Inflammatory macrophage (primary cell): ENCODE data around the gene PPAT.
"Not testable (repeated sequence)": the region's sequence is repeated elsewhere in the genome, so short reads cannot be mapped to it uniquely, and the experiment has no call there.

ENCODE experiments used
- DNase-seq, 2 donors: peaks; one replicate each; pipeline ENCODE4 v3.0.0-alpha.2; 2020 to 2022
- total RNA-seq, 18 experiments: gene quantifications; one replicate each; lab custom pipeline; 2026; ENCODE audit warnings: mixed read lengths in 6 of 18, inconsistent platforms in 2 of 18; lab: John Stamatoyannopoulos, UW

Gene PPAT
- total RNA-seq, result 2.5 to 31.7 (median 16.9) reads per million in 18 experiments

DNA sequence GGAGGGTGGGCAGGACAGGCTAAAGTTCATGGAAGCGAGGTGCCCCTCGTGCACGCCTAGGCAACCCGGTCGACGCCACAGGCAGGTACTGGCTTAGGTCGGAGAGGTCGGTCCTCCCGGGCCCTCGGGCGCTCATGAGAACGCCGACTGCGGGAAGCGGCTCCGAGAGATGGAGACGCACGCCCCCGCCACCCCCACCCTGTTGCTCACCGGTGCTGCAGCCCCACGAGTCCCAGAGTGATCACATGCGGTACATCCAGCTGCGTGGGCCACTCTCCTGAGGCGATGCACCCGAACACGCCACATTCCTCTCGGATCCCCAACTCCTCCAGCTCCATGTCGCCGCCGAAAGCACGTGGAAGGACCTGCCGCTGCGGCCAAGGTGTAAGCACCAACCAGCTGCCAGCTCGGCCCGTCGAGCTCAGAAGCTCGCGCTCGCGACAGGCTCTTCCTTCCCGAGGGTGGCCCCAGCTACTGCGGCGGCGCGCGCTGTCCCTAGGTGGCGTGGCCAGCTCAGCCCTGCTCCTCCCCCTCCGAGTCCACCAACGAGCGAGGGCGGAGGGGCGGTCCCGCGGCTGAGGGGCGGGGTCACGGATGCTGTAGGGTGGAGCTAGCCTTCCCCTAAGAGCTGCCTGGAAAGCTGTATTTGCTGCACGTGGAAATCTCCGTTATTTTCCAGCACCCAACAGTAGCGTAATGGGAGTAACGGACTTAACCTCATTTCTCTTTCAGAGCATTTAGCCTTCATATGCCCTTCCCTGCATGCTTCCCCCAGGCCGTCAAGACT lies at the start of gene PPAT:
PPAT (minus strand) TSS at position 476 of the 787 bp plus-strand sequence; CDS start at position 338, 138 bp downstream.
- peak; percentile 98 for DNase-seq

- DNase-seq, result no peak
These were observed 45.3 kb upstream of the PPAT start for GRCh38 chr4:56480691-56481090.

DNA sequence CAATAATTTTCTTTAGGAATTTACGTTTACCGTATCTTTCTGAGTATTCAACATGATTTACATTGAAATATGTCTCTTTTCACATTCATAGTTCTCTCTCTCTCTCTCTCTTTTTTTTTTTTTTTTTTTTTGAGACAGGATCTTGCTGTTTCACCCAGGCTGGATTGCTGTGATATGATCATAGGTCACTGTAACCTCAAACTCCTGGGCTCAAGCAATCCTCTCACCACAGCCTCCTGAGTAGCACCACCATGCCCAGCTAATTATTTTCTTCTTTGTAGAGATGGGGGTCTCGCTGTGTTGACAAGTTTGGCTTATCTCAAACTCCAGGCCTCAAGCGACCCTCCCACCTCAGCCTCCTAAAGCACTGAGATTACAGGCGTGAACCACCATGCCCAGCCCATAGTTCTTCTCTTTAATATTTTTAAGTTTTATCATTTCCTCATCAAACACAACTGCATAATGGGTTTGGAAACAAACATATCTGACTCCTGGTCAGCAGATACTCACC lies 41.8 kb upstream of the PPAT start:
- DNase-seq, result no peak

DNA sequence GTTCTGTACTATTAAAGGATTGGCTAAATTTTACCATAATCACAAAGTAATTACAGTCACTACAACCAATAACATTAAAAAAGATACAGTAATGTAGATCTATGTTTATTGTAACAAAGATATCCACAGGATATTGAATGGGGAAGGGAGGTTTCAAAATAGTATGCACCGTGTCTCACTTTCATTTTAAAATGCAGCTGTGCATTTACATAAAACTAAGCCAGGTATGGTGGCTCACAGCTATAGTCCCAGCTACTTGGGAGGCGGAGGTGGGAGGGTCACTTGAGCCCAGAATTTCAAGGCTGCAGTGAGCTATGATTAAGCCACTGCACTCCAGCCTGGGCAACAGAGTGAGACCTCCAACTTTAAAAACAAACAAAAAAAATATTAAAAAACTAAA lies 40.5 kb upstream of the PPAT start:
- DNase-seq, result no peak

DNA sequence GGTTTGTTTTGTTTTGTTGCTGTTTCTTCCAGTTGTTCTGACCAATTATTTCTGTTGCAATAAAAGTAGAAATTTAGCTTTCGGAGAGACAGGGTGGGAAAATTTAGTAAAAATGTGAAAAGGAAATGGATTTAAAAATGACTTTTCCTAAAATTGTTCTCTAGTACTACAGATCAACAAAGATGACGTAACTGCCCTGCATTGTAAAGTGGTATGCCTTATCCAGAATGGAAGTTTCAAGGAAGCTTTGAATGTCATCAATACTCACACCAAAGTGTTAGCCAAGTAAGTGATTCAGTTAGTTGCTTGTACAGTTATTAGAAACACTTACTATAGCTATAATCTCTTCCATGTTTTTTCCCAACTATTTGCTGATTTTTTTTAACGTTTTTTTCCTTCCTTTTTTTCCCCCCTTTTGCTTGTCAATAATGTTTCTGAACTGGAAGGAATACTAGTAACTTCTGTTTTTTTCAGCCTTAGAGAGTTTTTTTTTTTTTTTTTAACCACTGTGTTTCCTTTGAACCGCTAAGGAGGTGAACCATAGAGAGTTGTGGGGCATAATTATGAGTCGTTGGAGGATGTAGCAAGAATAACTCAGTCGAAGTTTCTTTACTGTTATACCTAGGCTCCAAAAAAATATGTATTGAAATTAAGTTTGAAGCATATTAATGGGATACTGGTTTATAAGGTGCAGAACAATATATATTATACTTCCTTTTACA lies 34.2 kb upstream of the PPAT start:
- no peak for DNase-seq

- DNase-seq, result no peak
These were observed 32.6 kb upstream of the PPAT start for GRCh38 chr4:56468097-56468422.

GRCh38 chr4:56467284-56468096 lies 32.1 kb upstream of the PPAT start, which contains the start of gene SRP72:
TSS of gene SRP72 (plus strand) at chr4:56467617. CDS start at chr4:56467636, 19 bp downstream.
- DNase-seq, result peak; percentile 82 to 88

DNA sequence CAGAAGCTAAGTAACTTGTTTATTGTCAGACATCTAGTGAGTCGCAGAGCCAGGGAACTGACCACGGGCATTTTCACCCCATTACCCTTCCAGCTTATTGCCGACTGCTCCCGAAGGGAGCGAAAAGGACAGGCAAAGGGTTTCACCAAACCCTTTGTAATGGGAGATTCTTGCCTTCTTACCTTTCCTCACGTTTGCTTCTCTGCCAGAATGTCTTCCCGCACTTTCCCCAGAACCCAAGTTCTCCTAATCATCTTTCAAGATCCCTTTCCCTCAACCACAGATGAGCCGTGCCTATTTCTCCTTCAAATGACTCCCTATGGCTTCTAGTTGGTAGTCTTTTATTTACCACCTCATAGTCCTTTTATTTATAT lies 31.5 kb upstream of the PPAT start:
- DNase-seq, result peak; percentile 1 to 4

GRCh38 chr4:56466296-56466761 lies 30.9 kb upstream of the PPAT start:
- DNase-seq, result peak; percentile 7 to 34

GRCh38 chr4:56465599-56466295 lies 30.3 kb upstream of the PPAT start:
- no peak for DNase-seq

DNA sequence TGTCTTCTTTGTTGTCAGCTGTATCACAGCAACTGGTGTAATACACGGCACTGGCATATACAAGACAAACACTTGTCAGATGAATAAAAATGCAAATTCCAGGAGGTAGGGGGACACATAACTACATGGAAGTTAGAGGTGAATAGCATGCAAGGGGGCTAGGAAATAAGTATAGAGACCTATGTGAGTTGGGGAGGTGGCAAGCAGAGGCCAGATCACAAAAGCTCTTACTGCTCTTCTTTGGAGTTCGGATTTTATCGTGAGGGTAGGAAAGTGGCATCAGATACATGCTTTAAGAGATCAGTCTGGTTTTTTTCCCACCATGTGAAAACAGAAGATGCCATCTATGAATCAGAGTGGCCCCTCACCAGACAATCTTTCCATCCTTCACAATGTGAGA lies 29.2 kb upstream of the PPAT start:
- no peak for DNase-seq

DNA sequence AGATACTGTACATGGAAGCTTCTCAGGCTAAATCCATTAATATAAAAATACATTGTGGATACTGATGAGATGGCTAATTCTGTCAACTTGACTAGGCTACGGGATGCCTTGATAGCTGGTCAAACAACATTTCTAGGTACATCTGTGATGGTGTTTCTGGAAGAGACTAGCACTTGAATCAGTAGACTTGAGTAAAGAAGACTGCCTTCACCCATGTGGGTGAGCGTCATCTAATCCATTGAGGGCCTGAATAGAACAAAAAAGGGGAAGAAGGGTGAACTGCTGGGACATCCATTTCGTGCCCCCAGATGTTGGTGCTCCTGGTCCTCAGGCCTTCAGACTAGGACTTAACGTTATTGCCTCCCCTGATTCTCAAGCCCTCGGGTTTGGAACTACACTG lies 28.3 kb upstream of the PPAT start:
- DNase-seq, result no peak

DNA sequence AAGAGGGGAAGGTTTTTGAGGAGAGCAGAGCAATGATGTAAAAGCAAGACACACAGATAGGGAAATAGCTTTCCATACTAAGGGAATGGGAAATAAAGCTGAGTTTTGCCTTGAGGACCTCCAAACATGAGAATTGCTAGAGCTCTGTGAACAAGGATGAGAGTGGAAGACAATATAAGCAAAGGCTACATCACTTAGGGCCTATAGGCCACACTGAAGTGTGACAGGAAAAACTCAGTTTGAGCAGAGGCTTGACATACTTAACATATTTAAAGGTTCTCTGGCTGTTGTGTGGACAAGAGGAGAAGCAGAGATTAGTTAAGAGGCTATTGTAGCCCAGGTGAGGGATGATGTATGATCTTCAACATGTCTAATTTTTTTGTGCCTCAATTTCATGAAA lies 26.7 kb upstream of the PPAT start:
- DNase-seq, result no peak

GRCh38 chr4:56460085-56460484 lies 24.7 kb upstream of the PPAT start:
- no peak for DNase-seq

DNA sequence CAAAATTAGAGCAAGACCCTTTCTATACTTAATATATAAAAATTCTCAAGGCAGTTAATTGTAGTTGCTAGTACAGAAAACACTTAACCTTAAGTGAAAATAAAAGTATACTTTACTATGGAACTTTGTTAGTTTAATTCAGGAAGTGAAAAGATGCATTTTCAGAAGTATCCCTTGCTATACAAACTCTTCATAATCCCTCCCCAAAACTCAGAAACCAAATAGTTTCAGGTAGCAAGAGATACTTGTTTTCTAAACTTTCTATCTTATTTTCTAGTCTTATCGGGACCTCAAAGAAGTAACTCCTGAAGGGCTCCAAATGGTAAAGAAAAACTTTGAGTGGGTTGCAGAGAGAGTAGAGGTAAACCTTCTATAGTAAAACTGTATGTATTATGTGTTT lies 14.9 kb upstream of the PPAT start:
- no peak for DNase-seq

- not testable (repeated sequence) for DNase-seq
These were observed 14.1 kb upstream of the PPAT start for GRCh38 chr4:56449475-56449874.

- DNase-seq, result no peak
These were observed 12.9 kb upstream of the PPAT start for GRCh38 chr4:56448301-56448700.

GRCh38 chr4:56445699-56446098 lies 10.3 kb upstream of the PPAT start:
- peak; percentile 5 to 7 for DNase-seq

GRCh38 chr4:56444719-56445118 lies 9.3 kb upstream of the PPAT start:
- no peak for DNase-seq

DNA sequence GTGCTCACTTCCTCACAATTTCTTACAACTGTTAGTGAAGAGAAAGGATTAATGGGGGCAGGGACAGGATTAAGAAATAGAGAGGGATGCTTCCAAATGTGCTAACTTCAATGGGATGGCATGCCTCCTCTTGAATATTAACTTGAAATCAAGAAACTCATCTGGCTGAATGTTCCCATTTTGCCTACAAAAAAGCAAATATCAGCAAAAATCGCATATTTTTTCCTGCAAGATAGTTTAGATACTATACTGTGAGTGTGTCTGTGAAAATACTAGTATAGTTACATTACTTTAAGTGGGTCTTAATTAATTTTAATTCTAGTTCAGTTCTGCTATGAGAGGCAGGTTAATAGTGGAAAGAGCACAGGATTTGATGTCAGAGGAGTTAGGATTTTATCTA lies 5.6 kb upstream of the PPAT start:
- no peak for DNase-seq

DNA sequence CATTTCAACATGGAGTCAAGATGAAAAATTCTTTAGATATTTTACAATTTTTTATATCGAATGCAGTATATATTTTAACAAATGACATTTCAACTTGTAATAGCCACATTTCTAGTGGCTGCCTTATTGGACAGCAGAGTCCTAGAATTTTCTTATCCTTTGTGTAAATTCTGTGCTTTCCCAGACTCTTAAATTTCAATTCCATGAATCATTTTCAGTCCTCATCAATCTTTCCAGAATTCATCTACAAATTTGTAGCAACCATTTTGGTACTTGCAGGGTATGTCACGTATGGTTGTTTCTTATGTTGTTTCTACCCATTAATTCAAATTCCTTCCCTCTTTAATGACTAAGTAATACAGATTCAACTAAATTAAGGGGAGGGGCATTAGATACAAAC lies 3.4 kb upstream of the PPAT start:
- no peak for DNase-seq

DNA sequence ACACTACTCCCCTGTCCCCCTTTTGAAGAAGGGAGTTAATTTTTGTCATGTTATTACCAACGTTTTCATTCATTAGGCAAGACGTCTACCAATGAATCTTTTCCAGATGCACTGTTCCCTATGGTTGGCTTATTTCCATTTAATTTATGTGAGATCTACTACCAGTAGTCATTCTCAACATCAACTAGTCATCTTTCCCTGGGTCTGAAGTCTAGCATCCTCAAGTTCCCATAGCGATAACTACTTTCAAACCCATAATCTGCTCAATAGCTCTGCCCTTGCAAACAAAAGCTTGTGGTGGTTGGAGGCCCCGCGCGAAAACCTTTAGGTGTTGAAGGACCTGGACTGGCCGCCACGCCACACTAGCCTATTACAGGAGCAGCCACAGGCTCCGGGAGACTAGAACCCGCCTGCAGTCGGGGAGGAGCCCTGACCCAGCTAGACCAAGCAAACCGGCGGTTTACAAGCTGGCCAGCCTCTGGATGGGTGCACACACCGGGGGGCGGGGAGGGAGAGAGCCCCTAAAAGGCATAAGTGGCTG lies 746 bp downstream of the PPAT start:
- DNase-seq, result peak; percentile 30 to 39
